GM21529 (cell line): Measurements from ENCODE around the gene KCNMA1.

ENCODE experiments used
- ATAC-seq: cut with Tn5 transposase; IDR thresholded peaks from one replicate; pipeline ENCODE4 v1.9.1; 2021; ENCODE audit not compliant: unreplicated experiment

Gene KCNMA1

GRCh38 chr10:77201135-77202106 is 436.2 kb downstream of the KCNMA1 start:
- no peak for ATAC-seq

- peak; percentile 91 for ATAC-seq
These were observed 440.1 kb downstream of the KCNMA1 start for GRCh38 chr10:77197544-77197943.

GRCh38 chr10:77196614-77197013 is 441.0 kb downstream of the KCNMA1 start:
- ATAC-seq: no peak

GRCh38 chr10:77195101-77195500 is 442.5 kb downstream of the KCNMA1 start:
- no peak for ATAC-seq

- ATAC-seq: no peak
These were observed 444.6 kb downstream of the KCNMA1 start for GRCh38 chr10:77193001-77193400.

GRCh38 chr10:77192402-77192801 is 445.2 kb downstream of the KCNMA1 start:
- no peak for ATAC-seq

- no peak for ATAC-seq
These were observed 446.1 kb downstream of the KCNMA1 start for GRCh38 chr10:77191324-77192049.

GRCh38 chr10:77190291-77190690 is 447.3 kb downstream of the KCNMA1 start:
- ATAC-seq: no peak

- ATAC-seq: no peak
These were observed 448.1 kb downstream of the KCNMA1 start for GRCh38 chr10:77189520-77189919.

- ATAC-seq: no peak
These were observed 448.5 kb downstream of the KCNMA1 start for GRCh38 chr10:77189075-77189474.

- no peak for ATAC-seq
These were observed 449.1 kb downstream of the KCNMA1 start for GRCh38 chr10:77188521-77188920.

GRCh38 chr10:77188000-77188395 is 449.6 kb downstream of the KCNMA1 start:
- ATAC-seq: no peak

- ATAC-seq: no peak
These were observed 450.1 kb downstream of the KCNMA1 start for GRCh38 chr10:77187376-77187999.

- no peak for ATAC-seq
These were observed 450.7 kb downstream of the KCNMA1 start for GRCh38 chr10:77186936-77187335.

GRCh38 chr10:77185696-77186095 is 451.9 kb downstream of the KCNMA1 start:
- no peak for ATAC-seq

- ATAC-seq: no peak
These were observed 454.8 kb downstream of the KCNMA1 start for GRCh38 chr10:77182803-77183202.

- no peak for ATAC-seq
These were observed 456.8 kb downstream of the KCNMA1 start for GRCh38 chr10:77180794-77181193.

GRCh38 chr10:77180104-77180503 is 457.5 kb downstream of the KCNMA1 start:
- no peak for ATAC-seq

- ATAC-seq: no peak
These were observed 458.5 kb downstream of the KCNMA1 start for GRCh38 chr10:77179015-77179695.

GRCh38 chr10:77177589-77177988 is 460.0 kb downstream of the KCNMA1 start:
- no peak for ATAC-seq

GRCh38 chr10:77177161-77177560 is 460.4 kb downstream of the KCNMA1 start:
- ATAC-seq: no peak
